ENCODE data around the gene CCDC91.
"Not testable (repeated sequence)": the region's sequence is repeated elsewhere in the genome, so short reads cannot be mapped to it uniquely, and the experiment has no call there.

CCDC91 gene

GRCh38 chr12:28227251-28227650 is 37.0 kb downstream of the CCDC91 start:
- no peak for DNase-seq
- intact Hi-C loops (cut with DNase I): no loop called here

GRCh38 chr12:28231248-28231647 is 41.0 kb downstream of the CCDC91 start:
- intact Hi-C loops (cut with DNase I): loop anchor here (2.0 kb wide), 1 partner anchor 72 kb away; no protein-coding TSS in a partner anchor
- DNase-seq: no peak

DNA sequence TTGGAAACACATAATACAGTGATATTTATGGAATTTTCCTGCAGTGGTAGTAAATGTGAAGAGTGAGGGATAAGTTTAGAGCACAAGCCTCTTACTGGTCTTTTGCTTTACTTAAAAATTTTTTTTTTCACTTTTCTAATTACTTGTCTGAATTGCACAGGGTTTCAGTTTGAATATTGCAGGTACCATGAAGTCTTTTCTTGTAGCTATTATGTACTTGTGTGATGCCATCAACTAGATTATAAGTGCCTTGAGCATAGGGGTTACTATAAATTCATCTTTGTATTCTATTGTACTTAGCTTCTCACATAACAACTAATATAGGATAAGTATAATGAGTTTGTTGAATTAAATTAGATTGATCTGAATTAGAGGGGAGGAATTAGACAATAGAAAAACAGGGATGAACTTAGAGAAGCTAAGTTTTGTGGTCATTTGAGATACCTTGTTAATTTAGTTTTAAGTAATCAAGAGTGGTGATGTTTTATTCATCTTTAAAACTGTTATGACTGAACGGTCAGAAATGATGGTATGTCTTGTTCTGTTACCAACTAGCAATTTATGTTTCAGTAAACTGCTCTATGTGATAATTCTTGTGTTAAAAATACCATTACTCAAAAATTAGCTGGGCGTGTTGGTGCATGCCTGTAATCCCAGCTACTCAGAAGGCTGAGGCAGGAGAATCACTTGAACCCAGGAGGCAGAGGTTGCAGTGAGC is 42.1 kb downstream of the CCDC91 start:
- no peak for DNase-seq
- intact Hi-C loops (cut with DNase I): no loop called here

- no peak for DNase-seq
- intact Hi-C loops (cut with DNase I): no loop called here
Observed at GRCh38 chr12:28234444-28234843, 44.2 kb downstream of the CCDC91 start.

GRCh38 chr12:28235015-28235414 is 44.8 kb downstream of the CCDC91 start:
- intact Hi-C loops (cut with DNase I): no loop called here
- no peak for DNase-seq

DNA sequence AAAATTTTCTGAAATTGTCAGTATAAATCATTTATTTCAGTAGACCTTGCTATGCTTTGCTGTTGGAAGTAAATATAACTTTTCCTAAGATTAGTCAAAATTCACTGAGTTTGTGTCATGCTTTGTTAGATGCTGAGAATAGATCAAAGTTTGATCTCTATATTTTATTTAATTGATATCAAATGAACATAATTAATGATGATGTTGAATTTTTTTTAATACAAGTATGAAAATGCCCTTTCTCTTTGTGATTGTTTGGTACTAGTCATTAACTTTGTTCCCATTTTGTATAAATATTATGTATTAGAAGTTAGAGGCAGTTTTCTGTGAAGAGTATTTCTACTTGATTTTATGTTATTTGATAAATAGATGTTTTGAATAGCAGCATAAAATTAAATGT is 45.7 kb downstream of the CCDC91 start:
- intact Hi-C loops (cut with DNase I): no loop called here
- no peak for DNase-seq

GRCh38 chr12:28237423-28237822 is 47.2 kb downstream of the CCDC91 start:
- intact Hi-C loops (cut with DNase I): no loop called here
- DNase-seq: no peak

- intact Hi-C loops (cut with DNase I): no loop called here
- DNase-seq: no peak
Observed at GRCh38 chr12:28239918-28240317, 49.7 kb downstream of the CCDC91 start.

DNA sequence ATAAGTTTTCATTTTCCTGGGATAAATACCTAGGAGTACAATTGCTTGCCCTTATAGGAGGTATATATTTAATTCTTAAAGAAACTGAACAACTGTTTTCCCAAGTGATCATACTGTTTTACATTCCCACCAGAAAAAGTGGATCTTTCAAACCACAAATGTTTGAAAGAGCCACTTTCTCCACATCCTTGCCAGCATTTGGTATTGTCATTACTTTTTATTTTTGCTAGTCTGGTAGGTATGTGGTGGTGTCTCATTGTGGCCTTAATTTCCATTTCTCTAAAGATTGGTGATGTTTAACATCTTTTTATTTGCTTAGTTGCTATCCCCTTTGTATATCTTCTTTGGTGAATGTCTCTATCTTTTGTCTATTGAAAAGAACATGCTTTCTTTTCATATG is 50.6 kb downstream of the CCDC91 start:
- intact Hi-C loops (cut with DNase I): no loop called here
- DNase-seq: no peak

DNA sequence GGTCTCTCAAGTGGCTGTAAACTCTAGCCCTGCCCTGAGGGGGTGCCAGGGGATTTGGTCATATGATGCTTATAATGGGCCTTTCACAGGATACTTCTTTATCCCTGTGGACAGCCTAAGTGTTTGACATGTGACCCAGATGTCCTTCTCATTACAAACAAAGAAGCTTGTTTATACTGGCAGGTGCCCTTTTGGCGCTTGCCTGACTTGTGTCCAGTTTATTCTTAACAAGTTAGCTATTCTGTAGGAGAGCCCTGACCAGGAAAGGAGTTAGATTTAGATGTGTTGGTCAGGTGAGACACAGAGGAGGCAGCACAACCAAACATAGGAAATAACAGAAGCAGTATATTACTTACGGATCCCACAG is 51.9 kb downstream of the CCDC91 start:
- intact Hi-C loops (cut with DNase I): no loop called here
- DNase-seq: no peak

DNA sequence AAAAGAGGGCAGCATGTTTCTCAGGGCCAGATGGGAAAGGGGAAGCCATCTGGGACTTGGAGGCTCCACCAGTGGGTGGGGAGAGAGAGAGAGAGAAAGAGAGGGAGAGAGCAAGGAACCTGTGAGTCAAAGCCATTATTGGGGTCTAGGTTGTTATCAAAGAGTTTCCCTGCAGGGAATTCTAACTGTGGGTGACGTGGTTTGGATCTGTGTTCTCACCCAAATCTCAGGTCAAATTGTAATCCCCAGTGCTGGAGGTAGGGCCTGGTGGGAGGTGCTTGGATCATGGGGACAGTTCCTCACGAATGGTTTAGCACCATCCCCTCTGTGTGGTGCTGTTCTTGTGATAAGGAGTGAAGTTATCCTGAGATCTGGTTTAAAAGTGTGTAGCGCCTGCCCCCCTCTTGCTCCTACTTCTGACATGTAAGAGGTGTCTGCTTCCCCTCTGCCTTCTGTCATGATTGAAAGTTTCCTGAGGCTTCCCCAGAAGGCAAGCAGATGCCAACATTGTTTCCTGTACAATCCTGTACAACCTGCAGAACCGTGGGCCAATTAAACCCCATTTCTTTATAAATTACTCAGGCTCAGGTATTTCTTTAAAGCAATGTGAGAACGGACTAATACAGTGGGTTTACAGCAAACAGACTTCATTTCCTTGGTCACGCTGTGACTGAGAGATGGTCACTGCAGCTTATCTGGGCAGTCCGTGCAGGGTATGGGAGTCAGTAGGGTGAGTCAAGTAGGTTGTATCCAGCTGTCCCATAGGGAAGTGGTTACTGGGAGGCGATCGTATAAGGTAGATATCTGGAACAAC is 52.4 kb downstream of the CCDC91 start:
- intact Hi-C loops (cut with DNase I): no loop called here
- no peak for DNase-seq

GRCh38 chr12:28243310-28243633 is 53.0 kb downstream of the CCDC91 start:
- no peak for DNase-seq
- intact Hi-C loops (cut with DNase I): no loop called here

GRCh38 chr12:28247806-28248205 is 57.5 kb downstream of the CCDC91 start:
- no peak for DNase-seq
- intact Hi-C loops (cut with DNase I): no loop called here

DNA sequence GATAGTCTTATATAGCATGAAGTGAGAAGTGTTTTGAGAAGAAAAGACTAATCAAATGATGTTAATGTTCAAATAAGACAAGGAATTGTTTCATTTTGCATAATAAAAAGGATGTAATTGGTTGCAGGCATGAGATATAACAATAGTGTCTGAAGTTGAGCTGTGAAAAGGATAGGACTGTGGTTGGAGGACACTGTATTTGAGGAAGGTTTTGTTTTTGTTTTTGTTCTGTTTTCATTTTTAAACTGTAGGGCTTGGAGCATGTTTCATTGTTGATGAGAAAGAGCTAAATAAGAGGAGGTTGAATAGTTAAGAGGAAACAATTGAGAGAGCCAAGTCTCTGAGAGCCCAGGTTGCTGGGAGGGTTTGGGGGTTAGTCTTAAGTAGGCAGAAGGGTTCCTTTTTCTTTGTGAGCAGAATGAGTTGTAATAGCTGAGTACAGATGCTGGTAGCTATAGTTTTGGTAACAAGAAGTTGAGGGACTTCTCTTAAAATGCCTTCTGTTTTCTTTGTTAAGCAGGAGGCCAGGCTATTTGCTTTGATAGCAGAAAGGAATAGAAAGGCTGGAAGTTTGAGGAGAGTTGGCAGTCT is 58.4 kb downstream of the CCDC91 start:
- DNase-seq: no peak
- intact Hi-C loops (cut with DNase I): no loop called here

- intact Hi-C loops (cut with DNase I): no loop called here
- DNase-seq: no peak
Observed at GRCh38 chr12:28253161-28253641, 62.9 kb downstream of the CCDC91 start.

DNA sequence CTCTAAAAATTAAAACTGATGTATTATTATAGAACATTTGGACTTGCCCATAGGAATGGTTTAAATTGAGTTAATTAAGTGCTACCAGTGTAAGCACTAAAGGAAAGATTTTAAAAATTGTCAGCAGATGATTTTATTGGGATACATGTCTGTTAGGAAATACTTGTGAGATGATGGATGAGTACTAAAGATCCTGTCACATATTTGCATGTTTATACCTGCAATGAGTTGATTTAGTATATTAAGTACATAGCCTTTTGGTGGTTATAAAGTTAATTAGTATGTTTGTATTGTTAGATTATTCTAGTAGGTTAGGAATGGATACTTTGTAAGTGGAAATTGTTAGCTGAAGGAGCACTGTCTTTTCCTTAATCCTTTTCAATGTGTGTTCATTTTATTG is 67.2 kb downstream of the CCDC91 start:
- intact Hi-C loops (cut with DNase I): no loop called here
- no peak for DNase-seq

DNA sequence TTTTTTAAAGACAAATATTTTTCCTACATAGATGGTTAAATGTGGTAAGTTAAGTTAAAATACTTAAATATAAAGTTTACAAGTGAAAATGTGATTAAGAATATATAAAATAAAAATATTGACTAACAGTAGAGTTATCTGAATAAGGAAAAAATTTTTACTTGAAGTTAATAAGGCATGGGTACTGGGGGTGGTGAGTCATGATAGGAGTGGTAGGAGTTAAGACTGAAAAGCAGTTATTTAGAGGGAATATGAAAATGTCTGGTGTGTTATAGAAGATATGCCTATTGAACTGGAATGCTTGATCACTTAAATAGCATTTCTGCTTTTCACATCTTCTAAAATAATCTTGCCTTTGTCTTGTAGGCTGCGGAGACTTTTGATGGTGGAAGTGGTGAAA is 68.7 kb downstream of the CCDC91 start:
- DNase-seq: no peak
- intact Hi-C loops (cut with DNase I): no loop called here

DNA sequence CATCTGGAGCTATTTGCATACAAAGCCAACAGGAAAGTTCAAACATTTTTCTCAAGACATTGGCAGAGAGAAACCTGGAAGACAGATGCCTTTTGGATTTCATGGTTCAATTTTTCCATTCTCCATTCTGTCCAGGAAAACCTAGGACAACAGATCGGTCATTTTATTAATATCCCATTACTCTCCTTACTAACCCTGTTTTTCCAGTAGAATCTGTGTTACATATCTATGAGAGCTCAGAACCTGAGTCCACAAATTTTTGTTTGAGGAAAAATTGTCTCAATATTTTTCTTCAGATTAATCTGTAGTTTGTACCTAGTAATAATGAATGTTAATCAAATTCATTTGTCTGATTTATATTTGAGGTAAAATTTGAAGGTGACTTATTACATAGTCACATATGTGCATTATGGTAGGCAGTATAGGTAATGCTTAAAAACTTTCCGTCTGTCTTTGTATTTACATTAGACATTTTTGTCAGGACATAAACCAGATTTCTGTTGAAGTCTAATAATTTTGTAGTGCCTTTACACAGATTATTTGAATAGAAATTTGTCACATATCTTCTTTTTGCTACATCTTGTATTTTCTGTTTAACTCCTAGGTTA is 75.3 kb downstream of the CCDC91 start:
- intact Hi-C loops (cut with DNase I): no loop called here
- no peak for DNase-seq

- intact Hi-C loops (cut with DNase I); DNase-seq: not testable (repeated sequence)
Observed at GRCh38 chr12:28267920-28268607, 77.8 kb downstream of the CCDC91 start.

- no peak for DNase-seq
- intact Hi-C loops (cut with DNase I): no loop called here
Observed at GRCh38 chr12:28268608-28269229, 78.5 kb downstream of the CCDC91 start.
